Loucy (cell line): ENCODE results near the gene DBNDD1.

Experiments used
- EZH2phosphoT487 ChIP-seq: fragments of 200-600 bp; IDR thresholded peaks from 2 replicates; pipeline ENCODE4 v1.6.1; 2018; ENCODE audit warnings: antibody characterized with exemption, mild to moderate bottlenecking, moderate library complexity, borderline replicate concordance
- TF ChIP-seq, protein P1 (sequence below): fragments of 200-600 bp; sonication (generic); conservative IDR thresholded peaks from 2 replicates; pipeline ENCODE4 v1.5.1; 2014; ENCODE audit warnings: mild to moderate bottlenecking, antibody characterized with exemption, low read length

DNA sequence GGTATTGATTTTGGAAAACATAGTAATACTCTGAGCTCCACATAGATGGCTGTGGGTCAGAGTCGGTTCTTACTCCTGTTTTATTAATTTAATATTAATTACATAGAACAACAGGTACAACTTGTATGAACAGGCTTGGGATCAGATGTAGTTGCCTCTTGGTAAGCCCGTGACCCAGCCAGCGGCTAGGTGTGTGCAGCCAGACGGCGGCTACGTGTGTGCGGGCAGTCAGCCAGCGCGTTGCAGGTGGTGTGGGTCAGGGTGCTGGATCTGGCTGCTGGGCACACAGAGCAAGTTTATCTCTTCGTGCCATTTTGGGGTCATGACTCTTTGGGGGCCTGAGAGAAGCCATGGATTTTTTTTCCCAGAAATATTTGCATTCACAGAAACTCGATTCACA lies 30.3 kb downstream of the DBNDD1 start:
- TF ChIP-seq, protein P1, sequence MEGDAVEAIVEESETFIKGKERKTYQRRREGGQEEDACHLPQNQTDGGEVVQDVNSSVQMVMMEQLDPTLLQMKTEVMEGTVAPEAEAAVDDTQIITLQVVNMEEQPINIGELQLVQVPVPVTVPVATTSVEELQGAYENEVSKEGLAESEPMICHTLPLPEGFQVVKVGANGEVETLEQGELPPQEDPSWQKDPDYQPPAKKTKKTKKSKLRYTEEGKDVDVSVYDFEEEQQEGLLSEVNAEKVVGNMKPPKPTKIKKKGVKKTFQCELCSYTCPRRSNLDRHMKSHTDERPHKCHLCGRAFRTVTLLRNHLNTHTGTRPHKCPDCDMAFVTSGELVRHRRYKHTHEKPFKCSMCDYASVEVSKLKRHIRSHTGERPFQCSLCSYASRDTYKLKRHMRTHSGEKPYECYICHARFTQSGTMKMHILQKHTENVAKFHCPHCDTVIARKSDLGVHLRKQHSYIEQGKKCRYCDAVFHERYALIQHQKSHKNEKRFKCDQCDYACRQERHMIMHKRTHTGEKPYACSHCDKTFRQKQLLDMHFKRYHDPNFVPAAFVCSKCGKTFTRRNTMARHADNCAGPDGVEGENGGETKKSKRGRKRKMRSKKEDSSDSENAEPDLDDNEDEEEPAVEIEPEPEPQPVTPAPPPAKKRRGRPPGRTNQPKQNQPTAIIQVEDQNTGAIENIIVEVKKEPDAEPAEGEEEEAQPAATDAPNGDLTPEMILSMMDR: no peak
- no peak for TF ChIP-seq EZH2phosphoT487
